GM10266 (cell line): ENCODE measurements around the gene CLDN24.

ENCODE experiments used
- DNase-seq: peaks from one replicate; pipeline ENCODE4 v3.0.0; 2012; ENCODE audit errors: extremely low spot score
- CTCF ChIP-seq: IDR thresholded peaks from 2 replicates; pipeline ENCODE4 v1.5.1; 2012; ENCODE audit warnings: mild to moderate bottlenecking, low read depth; ENCODE audit not compliant: control insufficient read depth, insufficient read depth; ENCODE audit errors: missing control alignments

The CLDN24 gene

GRCh38 chr4:183286590-183287308 lies 35.5 kb downstream of the CLDN24 start:
- TF ChIP-seq CTCF: no peak
- no peak for DNase-seq

GRCh38 chr4:183285886-183286285 lies 36.3 kb downstream of the CLDN24 start:
- DNase-seq: no peak
- no peak for TF ChIP-seq CTCF

- no peak for TF ChIP-seq CTCF
- no peak for DNase-seq
These were observed 37.3 kb downstream of the CLDN24 start for GRCh38 chr4:183284965-183285364.

- DNase-seq: no peak
- no peak for TF ChIP-seq CTCF
These were observed 37.9 kb downstream of the CLDN24 start for GRCh38 chr4:183284258-183284785.

- DNase-seq: no peak
These were observed 46.1 kb downstream of the CLDN24 start for GRCh38 chr4:183276106-183276505.

GRCh38 chr4:183272384-183272783 lies 49.8 kb downstream of the CLDN24 start:
- no peak for TF ChIP-seq CTCF
- no peak for DNase-seq

More at GRCh38 chr4:183276106-183276505, 46.1 kb downstream of the CLDN24 start:
- TF ChIP-seq CTCF: no peak
